Astrocyte of the cerebellum (primary cell): ENCODE measurements around the gene BTBD2.

Experiments
- DNase-seq: peaks from one replicate; pipeline ENCODE4 v3.0.0-alpha.2; 2011; ENCODE audit warnings: low read depth
- H3K4me3 ChIP-seq: 2 replicates; pipeline ENCODE4 v1.5.1; 2011; ENCODE audit warnings: mild to moderate bottlenecking, low read depth, low read length, moderate library complexity
- CTCF ChIP-seq: IDR thresholded peaks from 2 replicates; pipeline ENCODE4 v1.5.1; 2012; ENCODE audit warnings: low read length, low read depth, moderate library complexity, mild to moderate bottlenecking; ENCODE audit errors: missing control alignments
- in situ Hi-C: cut with HindIII; loops from 2 replicates; pipeline ENCODE4 v1.10.0; 2017; ENCODE audit warnings: low sequenced_read_pairs

Gene BTBD2

GRCh38 chr19:2012941-2013682, 2.4 kb downstream of the BTBD2 start:
- no peak for DNase-seq
- in situ Hi-C loops, result no loop called here
- TF ChIP-seq CTCF, result no peak
- peak overlapping the region; percentile 4 for H3K4me3 ChIP-seq

- no peak overlapping the region for H3K4me3 ChIP-seq
- in situ Hi-C loops, result no loop called here
- no peak for TF ChIP-seq CTCF
- no peak for DNase-seq
Measured at GRCh38 chr19:2011169-2011568, 4.3 kb downstream of the BTBD2 start.

- DNase-seq, result no peak
- TF ChIP-seq CTCF, result no peak
- in situ Hi-C loops, result no loop called here
- H3K4me3 ChIP-seq, result no peak overlapping the region
Measured at GRCh38 chr19:2010135-2010668, 5.3 kb downstream of the BTBD2 start.

- no peak overlapping the region for H3K4me3 ChIP-seq
- no peak for TF ChIP-seq CTCF
- no peak for DNase-seq
- in situ Hi-C loops, result no loop called here
Measured at GRCh38 chr19:2003874-2004273, 11.6 kb downstream of the BTBD2 start.

GRCh38 chr19:1999856-2000515, 15.5 kb downstream of the BTBD2 start:
- no peak overlapping the region for H3K4me3 ChIP-seq
- DNase-seq, result no peak
- in situ Hi-C loops, result loop anchor here (10.0 kb wide), 2 partner anchors 85 to 125 kb away; no protein-coding TSS in a partner anchor
- TF ChIP-seq CTCF, result no peak

GRCh38 chr19:1998712-1999708, 16.5 kb downstream of the BTBD2 start:
- no peak overlapping the region for H3K4me3 ChIP-seq
- DNase-seq, result no peak
- in situ Hi-C loops, result loop anchor here (10.0 kb wide), 2 partner anchors 86 to 124 kb away; no protein-coding TSS in a partner anchor
- TF ChIP-seq CTCF, result no peak
